Measurements from ENCODE around the gene ADAMTS9.

DNA sequence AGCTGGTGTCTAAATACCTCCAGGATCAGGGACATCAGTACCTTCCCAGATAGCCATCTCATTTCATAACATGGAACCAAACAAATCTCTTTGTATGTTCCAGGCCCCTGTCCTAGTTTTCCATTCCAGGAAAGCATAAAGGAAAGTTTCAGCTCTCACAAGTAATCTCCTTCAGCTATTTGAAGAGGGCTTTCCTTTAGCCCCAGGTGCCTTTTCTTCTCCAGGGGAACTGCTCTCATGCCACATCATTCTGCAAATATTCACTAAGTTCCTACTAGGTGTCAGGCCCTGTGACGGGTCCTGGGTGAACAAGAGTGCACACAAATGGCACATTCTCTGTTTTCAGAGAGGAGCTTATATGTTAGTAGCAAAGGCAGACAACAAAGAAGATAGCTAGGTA is 136.1 kb downstream of the ADAMTS9 start:
- TF ChIP-seq, protein P1, sequence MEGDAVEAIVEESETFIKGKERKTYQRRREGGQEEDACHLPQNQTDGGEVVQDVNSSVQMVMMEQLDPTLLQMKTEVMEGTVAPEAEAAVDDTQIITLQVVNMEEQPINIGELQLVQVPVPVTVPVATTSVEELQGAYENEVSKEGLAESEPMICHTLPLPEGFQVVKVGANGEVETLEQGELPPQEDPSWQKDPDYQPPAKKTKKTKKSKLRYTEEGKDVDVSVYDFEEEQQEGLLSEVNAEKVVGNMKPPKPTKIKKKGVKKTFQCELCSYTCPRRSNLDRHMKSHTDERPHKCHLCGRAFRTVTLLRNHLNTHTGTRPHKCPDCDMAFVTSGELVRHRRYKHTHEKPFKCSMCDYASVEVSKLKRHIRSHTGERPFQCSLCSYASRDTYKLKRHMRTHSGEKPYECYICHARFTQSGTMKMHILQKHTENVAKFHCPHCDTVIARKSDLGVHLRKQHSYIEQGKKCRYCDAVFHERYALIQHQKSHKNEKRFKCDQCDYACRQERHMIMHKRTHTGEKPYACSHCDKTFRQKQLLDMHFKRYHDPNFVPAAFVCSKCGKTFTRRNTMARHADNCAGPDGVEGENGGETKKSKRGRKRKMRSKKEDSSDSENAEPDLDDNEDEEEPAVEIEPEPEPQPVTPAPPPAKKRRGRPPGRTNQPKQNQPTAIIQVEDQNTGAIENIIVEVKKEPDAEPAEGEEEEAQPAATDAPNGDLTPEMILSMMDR (IDR thresholded peaks at IDR 0.05) = no peak
- TF ChIP-seq POLR2A (IDR thresholded peaks at IDR 0.05) = no peak
